Suprapubic skin (tissue), 4 donors: ENCODE data around the gene IRGQ. TPM values are rescaled to one million over a fixed set of nuclear protein-coding genes. Genes with fewer than 3 reads are reported as not detected.

Experiments
- DNase-seq, 2 donors: peaks; one replicate each; pipeline ENCODE4 v3.0.0-alpha.2; 2019; ENCODE audit warnings: low spot score in 2 of 2
- H3K27ac ChIP-seq: fragments of 200-600 bp; sonication (generic); one replicate; pipeline ENCODE4 v1.5.1; 2019
- H3K27me3 ChIP-seq: fragments of 200-600 bp; sonication (generic); one replicate; pipeline ENCODE4 v1.5.1; 2019
- H3K36me3 ChIP-seq: fragments of 200-600 bp; sonication (generic); one replicate; pipeline ENCODE4 v1.5.1; 2019
- H3K4me1 ChIP-seq: fragments of 200-600 bp; sonication (generic); one replicate; pipeline ENCODE4 v1.5.1; 2019
- H3K4me3 ChIP-seq: fragments of 200-600 bp; sonication (generic); one replicate; pipeline ENCODE4 v1.5.1; 2019; ENCODE audit warnings: mild to moderate bottlenecking
- H3K9me3 ChIP-seq: fragments of 200-600 bp; sonication (generic); one replicate; pipeline ENCODE4 v1.5.1; 2019
- EP300 ChIP-seq: sonication (generic); formaldehyde crosslinking; IDR thresholded peaks from one replicate; pipeline ENCODE4 v1.6.1; 2017; ENCODE audit warnings: antibody characterized with exemption
- POLR2A ChIP-seq, 2 donors: fragments of 450-650 bp; IDR thresholded peaks; one replicate each; pipeline ENCODE4 v1.6.1; 2017; ENCODE audit warnings: antibody characterized with exemption in 2 of 2, mild to moderate bottlenecking in 2 of 2, moderate library complexity in 2 of 2
- POLR2AphosphoS5 ChIP-seq, 3 donors: sonication (generic); formaldehyde crosslinking; IDR thresholded peaks; one replicate each; pipeline ENCODE4 v1.6.1; 2017; ENCODE audit warnings: antibody characterized with exemption in 3 of 3
- WGBS: methylation state at CpG from one replicate; pipeline ENCODE4 v1.1.5; 2018; 5-methylcytosine and 5-hydroxymethylcytosine counted together
- total RNA-seq, 4 donors: library from RNA; depleted of rRNA; stranded (reverse); fragments of >200 nt; gene quantifications; one replicate each; pipeline ENCODE4 v1.1.0, GENCODE V29; 2016
- TF ChIP-seq, protein P1 (sequence below), 2 donors: fragments of 200-600 bp in 1 of 2; fragments of 450-650 bp in 1 of 2; sonication (generic) in 1 of 2; IDR thresholded peaks; one replicate each; pipeline ENCODE4 v1.5.1; 2016 to 2019; ENCODE audit warnings: antibody characterized with exemption in 2 of 2, mild to moderate bottlenecking in 1 of 2, moderate library complexity in 1 of 2

The IRGQ gene
- total RNA-seq, 4 donors from 2014 or later, result 17.2 to 24.7 (median 19.9) TPM

DNA sequence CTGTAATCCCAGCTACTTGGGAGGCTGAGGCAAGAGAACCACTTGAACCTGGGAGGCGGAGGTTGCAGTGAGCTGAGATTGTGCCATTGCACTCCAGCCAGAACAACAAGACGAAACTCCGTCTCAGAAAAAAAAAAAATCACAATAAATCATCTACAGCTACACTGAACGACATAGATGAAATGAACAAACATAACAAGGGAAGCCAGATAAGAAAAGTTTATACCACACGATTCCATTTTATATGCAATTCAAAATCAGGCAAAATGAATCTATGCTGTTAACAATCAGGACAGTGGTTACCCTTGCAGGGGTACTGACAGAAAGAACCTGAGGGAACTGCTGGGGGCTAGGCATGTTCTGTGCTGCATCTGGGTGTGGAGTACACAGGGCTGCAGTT is 26.3 kb downstream of the IRGQ start:
- no peak for DNase-seq
- no peak overlapping the region for H3K27ac ChIP-seq
- 78% methylated on average over 5 of the region's 5 CpGs for WGBS
- H3K36me3 ChIP-seq, result peaks cover 9% of the 10 kb centered on the region
- peaks cover 6% of the 10 kb centered on the region for H3K4me1 ChIP-seq
- no peak overlapping the region for H3K4me3 ChIP-seq
- no peaks in the 10 kb centered on the region for H3K9me3 ChIP-seq
- TF ChIP-seq EP300 (no peak), POLR2AphosphoS5 (IDR thresholded peaks at IDR 0.05) (no peak), POLR2A (IDR thresholded peaks at IDR 0.05) (no peak)
- TF ChIP-seq, protein P1, sequence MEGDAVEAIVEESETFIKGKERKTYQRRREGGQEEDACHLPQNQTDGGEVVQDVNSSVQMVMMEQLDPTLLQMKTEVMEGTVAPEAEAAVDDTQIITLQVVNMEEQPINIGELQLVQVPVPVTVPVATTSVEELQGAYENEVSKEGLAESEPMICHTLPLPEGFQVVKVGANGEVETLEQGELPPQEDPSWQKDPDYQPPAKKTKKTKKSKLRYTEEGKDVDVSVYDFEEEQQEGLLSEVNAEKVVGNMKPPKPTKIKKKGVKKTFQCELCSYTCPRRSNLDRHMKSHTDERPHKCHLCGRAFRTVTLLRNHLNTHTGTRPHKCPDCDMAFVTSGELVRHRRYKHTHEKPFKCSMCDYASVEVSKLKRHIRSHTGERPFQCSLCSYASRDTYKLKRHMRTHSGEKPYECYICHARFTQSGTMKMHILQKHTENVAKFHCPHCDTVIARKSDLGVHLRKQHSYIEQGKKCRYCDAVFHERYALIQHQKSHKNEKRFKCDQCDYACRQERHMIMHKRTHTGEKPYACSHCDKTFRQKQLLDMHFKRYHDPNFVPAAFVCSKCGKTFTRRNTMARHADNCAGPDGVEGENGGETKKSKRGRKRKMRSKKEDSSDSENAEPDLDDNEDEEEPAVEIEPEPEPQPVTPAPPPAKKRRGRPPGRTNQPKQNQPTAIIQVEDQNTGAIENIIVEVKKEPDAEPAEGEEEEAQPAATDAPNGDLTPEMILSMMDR (IDR thresholded peaks at IDR 0.05), result no peak
- H3K27me3 ChIP-seq, result no peaks in the 10 kb centered on the region

DNA sequence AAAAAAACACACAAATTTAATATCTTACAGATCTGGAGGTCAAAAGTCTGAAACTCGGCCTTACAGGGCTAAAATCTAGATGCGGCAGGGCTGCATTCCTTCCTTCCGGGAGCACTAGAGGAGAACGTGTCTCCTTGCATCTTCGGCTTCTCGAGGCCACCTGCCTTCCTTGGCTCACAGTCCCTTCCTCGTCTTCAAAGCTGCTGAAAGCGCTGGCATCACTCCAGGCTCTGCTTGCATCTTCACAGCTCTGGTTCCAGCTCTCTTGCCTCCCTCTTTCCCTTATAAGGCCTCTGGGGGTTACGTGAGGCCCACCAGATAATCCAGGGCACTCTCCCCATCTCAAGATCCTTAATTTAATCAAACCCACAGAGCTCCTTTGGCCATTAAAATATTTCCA is 31.1 kb downstream of the IRGQ start:
- TF ChIP-seq POLR2A (IDR thresholded peaks at IDR 0.05) (no peak), EP300 (no peak), POLR2AphosphoS5 (IDR thresholded peaks at IDR 0.05) (no peak)
- TF ChIP-seq, protein P1 (IDR thresholded peaks at IDR 0.05), result no peak
- Histone ChIP-seq H3K27me3 (no peaks in the 10 kb centered on the region), H3K36me3 (peaks cover 19% of the 10 kb centered on the region), H3K4me3 (no peak overlapping the region), H3K27ac (no peak overlapping the region), H3K4me1 (peaks cover 11% of the 10 kb centered on the region), H3K9me3 (no peaks in the 10 kb centered on the region)
- DNase-seq, result no peak
- 70% methylated on average over 9 of the region's 9 CpGs for WGBS

DNA sequence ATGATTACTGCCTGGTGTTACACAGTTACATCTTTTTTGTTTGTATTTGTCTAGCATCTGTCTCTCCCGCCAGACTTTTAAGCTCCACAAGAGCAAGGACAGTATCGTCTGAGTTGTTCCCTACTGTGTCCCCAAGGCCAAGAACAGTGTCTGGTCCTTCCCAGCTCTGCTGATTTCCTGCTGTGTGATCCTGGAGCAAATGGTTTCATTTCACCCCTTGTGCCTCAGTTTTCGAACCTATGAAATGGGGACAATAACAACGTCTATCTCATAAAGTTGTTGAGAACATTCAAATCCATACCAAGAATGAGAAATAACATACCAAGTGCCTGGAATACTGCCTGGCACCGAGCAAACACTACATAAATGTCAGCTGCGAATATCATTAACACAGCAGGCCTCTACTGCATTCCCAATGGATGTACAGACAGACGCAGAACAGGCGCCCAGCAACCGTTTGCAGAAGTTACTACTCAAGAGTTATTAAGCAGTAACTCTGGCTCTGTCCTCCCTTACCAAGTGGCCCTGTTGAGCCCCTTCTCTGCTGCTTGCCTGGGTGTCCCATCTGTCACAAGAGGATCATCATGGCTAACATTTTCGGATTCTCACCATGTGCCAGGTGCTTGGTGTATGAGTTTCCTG is 32.0 kb downstream of the IRGQ start:
- peaks cover 11% of the 10 kb centered on the region for H3K4me1 ChIP-seq
- WGBS, result 93% methylated on average over 10 of the region's 10 CpGs
- H3K27me3 ChIP-seq, result no peaks in the 10 kb centered on the region
- no peak for TF ChIP-seq POLR2AphosphoS5 (IDR thresholded peaks at IDR 0.05)
- no peak for TF ChIP-seq POLR2A (IDR thresholded peaks at IDR 0.05)
- TF ChIP-seq, protein P1 (IDR thresholded peaks at IDR 0.05), result no peak
- no peak for TF ChIP-seq EP300
- H3K9me3 ChIP-seq, result no peaks in the 10 kb centered on the region
- DNase-seq, result no peak
- H3K27ac ChIP-seq, result no peak overlapping the region
- H3K36me3 ChIP-seq, result peaks cover 23% of the 10 kb centered on the region
- H3K4me3 ChIP-seq, result no peak overlapping the region

GRCh38 chr19:43562698-43563241 is 33.2 kb downstream of the IRGQ start:
- peak in 1 of 2 donors; percentile 82 for DNase-seq
- Histone ChIP-seq H3K27ac (peak overlapping the region; percentile 55), H3K27me3 (no peaks in the 10 kb centered on the region), H3K36me3 (peaks cover 31% of the 10 kb centered on the region), H3K9me3 (no peaks in the 10 kb centered on the region), H3K4me1 (peaks cover 11% of the 10 kb centered on the region), H3K4me3 (no peak overlapping the region)
- no peak for TF ChIP-seq POLR2AphosphoS5 (IDR thresholded peaks at IDR 0.05)
- no peak for TF ChIP-seq POLR2A (IDR thresholded peaks at IDR 0.05)
- TF ChIP-seq EP300, result no peak
- TF ChIP-seq, protein P1 (IDR thresholded peaks at IDR 0.05), result no peak
- WGBS, result 64% methylated on average over 11 of the region's 14 CpGs

- no peak for TF ChIP-seq EP300
- TF ChIP-seq POLR2AphosphoS5 (IDR thresholded peaks at IDR 0.05), result no peak
- no peak for TF ChIP-seq POLR2A (IDR thresholded peaks at IDR 0.05)
- TF ChIP-seq, protein P1 (IDR thresholded peaks at IDR 0.05), result no peak
- peak overlapping the region; percentile 62 for H3K27ac ChIP-seq
- WGBS, result 86% methylated on average over 6 of the region's 6 CpGs
- no peak overlapping the region for H3K4me3 ChIP-seq
- H3K36me3 ChIP-seq, result peaks cover 32% of the 10 kb centered on the region
- H3K9me3 ChIP-seq, result no peaks in the 10 kb centered on the region
- peaks cover 11% of the 10 kb centered on the region for H3K4me1 ChIP-seq
- H3K27me3 ChIP-seq, result no peaks in the 10 kb centered on the region
- no peak for DNase-seq
Measured at GRCh38 chr19:43562226-43562697, 33.7 kb downstream of the IRGQ start.
